ENCODE results near the gene OSTF1. TPM values are rescaled to one million over a fixed set of nuclear protein-coding genes. Genes with fewer than 3 reads are reported as not detected.
A peak's percentile ranks its signal among the peaks of the same experiment; 100 is the strongest.

OSTF1 gene
- total RNA-seq, 1 donor: 18.3 TPM

- no peak for DNase-seq (ENCODE audit: low read depth in 2 of 3, low spot score in 2 of 3)
Observed at GRCh38 chr9:75161116-75161857, 73.0 kb downstream of the OSTF1 start.

- DNase-seq (ENCODE audit: low read depth in 2 of 3, low spot score in 2 of 3): no peak
Observed at GRCh38 chr9:75163764-75164163, 75.5 kb downstream of the OSTF1 start.

GRCh38 chr9:75164573-75164972, 76.3 kb downstream of the OSTF1 start:
- DNase-seq (ENCODE audit: low read depth in 2 of 3, low spot score in 2 of 3): no peak

GRCh38 chr9:75167281-75167680, 79.0 kb downstream of the OSTF1 start:
- DNase-seq (ENCODE audit: low read depth in 2 of 3, low spot score in 2 of 3): no peak

GRCh38 chr9:75168270-75169178, 80.2 kb downstream of the OSTF1 start:
- no peak for DNase-seq (ENCODE audit: low read depth in 2 of 3, low spot score in 2 of 3)

DNA sequence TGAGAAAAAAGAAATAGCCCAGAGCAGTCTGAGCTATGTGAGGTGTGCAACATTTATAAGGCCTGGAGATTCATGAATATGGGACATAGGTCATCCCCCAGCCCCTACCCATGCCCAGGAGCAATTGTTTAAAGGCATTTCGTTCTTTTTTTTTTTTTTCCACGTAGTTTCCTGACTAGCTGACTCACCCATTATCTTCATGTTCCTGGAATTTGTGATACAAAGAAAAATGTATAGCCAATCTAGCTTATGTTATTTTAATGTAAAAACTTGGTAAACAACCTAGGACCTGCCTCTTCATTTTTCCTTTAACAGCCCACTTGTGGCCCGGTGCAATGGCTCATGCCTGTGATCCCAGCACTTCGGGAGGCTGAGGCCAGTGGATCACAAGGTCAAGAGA, 81.3 kb downstream of the OSTF1 start:
- no peak for DNase-seq (ENCODE audit: low read depth in 2 of 3, low spot score in 2 of 3)

DNA sequence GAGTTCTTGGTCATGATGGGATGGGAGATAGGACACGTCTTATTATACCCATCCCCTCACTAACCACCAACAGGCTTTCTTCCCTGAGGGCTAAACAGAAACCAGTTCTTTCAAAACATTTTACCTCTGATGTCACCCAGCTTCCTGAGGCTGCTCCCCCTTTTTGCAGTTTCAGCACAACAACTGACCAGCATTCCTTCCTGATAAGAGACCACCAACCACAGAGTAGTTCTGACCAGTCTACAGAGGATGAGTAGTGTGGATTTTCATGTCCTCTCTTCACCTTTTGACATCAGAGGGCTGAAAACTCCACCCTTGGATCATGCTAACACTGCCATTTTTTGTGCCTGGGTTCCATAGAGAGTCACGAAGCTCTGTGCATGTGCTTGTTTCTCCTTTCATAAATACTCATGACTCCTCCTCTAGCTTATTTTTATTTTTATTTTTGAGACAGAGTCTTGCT, 82.6 kb downstream of the OSTF1 start:
- no peak for DNase-seq (ENCODE audit: low read depth in 2 of 3, low spot score in 2 of 3)

DNA sequence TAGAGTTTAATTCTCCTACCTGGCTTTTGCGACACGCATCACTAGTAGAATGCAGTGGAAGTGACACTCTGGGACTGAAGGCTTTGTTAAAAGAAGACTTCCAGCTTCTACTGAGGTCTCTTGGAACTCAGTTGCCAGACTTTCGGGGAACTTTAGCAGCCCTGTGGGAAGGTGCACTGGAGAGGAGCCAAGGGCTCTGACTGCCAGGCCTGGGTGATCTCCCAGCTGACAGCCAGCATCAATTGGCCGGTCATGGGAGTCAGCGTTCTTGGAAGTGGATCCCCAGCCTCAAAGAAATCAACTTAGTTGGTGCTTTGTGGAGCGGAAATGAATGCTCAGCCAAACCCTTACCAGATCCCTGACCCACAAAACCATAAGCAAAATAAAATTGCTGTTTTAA, 87.1 kb downstream of the OSTF1 start:
- no peak for DNase-seq (ENCODE audit: low read depth in 2 of 3, low spot score in 2 of 3)

GRCh38 chr9:75176037-75176436, 87.7 kb downstream of the OSTF1 start:
- no peak for DNase-seq (ENCODE audit: low read depth in 2 of 3, low spot score in 2 of 3)

DNA sequence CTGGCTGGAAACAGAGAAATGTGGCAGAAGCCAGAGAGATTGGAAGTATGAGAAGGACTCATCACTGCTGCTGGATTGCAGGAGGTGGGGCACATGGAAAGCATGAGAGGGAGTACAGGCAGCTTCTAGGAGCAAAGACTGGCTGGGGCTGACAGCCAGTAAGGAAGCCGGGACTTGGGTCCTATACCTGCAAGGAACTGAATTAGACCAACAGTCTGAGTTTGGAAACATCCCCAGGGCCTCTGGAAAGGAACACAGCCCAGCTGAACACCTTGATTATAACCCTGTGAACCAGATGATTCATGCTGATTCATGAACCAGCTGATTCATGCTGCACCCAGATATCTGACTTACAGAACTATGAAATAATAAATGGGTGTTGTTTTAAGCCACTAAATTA, 93.4 kb downstream of the OSTF1 start:
- DNase-seq (ENCODE audit: low read depth in 2 of 3, low spot score in 2 of 3): no peak

GRCh38 chr9:75183306-75183705, 95.0 kb downstream of the OSTF1 start:
- no peak for DNase-seq (ENCODE audit: low read depth in 2 of 3, low spot score in 2 of 3)

GRCh38 chr9:75184471-75184870, 96.2 kb downstream of the OSTF1 start:
- DNase-seq (ENCODE audit: low read depth in 2 of 3, low spot score in 2 of 3): no peak

DNA sequence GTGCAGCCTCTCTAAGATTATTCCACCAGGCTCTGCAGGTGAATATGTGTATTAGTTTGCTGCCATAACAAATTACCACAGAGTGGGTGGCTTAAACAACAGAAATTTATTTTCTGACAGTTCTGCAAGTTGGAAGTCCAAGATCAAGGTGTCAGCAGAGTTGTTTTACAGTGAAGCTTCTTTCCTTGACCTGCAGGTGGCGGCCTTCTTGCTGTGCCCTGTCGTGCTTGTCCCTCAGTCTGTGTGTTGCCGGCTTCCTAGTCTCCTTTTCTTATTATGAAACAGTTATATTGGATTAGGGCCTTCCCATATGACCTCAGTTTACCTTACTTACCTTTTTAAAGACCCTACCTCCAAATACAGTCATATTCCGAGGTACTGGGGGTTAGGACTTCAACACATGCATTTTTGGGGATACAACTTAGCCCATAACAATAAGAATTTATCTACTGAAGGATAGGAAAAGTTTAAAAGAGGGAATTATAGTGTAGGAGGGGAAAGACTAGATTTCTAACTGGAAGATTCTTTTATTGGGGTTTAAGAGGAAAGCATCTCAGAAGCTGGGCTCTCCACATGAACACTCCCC, 97.4 kb downstream of the OSTF1 start:
- DNase-seq (ENCODE audit: low read depth in 2 of 3, low spot score in 2 of 3): peak in 2 of 3 donors; percentile 22 to 56

DNA sequence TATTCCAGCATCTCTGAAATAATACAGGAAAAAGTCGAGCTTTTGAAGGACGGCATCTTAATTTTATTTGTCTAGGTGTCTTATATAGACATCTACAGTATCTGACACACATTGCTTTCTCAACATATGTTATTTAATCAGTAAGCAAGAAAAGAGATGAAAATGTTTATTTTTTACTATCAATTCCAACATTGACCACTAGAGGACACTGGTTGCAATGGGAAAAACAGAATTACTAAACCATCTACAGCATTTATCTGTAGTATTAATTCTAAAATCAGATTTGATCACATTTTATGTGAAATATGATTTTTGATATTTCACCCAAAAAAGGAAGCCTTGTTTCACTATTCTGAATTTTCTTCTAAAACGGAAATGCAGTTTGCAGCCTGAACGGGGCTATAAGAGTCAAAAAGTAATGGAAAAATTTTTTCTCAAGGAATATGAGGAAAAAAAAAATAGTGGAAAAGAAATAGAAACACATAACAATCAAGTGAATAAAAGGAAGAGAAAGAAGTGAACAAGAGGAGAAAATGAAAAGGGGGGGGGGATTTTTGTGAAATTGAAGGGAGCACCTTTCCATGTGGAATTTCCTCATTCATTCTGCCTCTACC, 98.6 kb downstream of the OSTF1 start:
- DNase-seq (ENCODE audit: low read depth in 2 of 3, low spot score in 2 of 3): peak in 1 of 3 donors; percentile 59

GRCh38 chr9:75188756-75189155, 100.4 kb downstream of the OSTF1 start:
- DNase-seq (ENCODE audit: low read depth in 2 of 3, low spot score in 2 of 3): no peak

GRCh38 chr9:75190762-75191161, 102.4 kb downstream of the OSTF1 start:
- DNase-seq (ENCODE audit: low read depth in 2 of 3, low spot score in 2 of 3): peak in 1 of 3 donors; percentile 9

Small RNA genes within 50 kb of the gene (small RNA-seq; reads per million reads assigned to genes)
- gene RF00019: not detected

Other genes starting within 250 kb of the OSTF1 start
- under 0.01 TPM for gene TRPM6, start 200.6 kb upstream of the OSTF1 start, total RNA-seq
- 1.1 TPM for gene C9orf40, start 135.6 kb upstream of the OSTF1 start, total RNA-seq
- 21.0 TPM for gene CARNMT1, start 60.2 kb upstream of the OSTF1 start, total RNA-seq
- 3.8 TPM for gene NMRK1, start 359 bp upstream of the OSTF1 start, total RNA-seq

Data from hematopoietic multipotent progenitor cell (in vitro differentiated cells).